HUES6 (cell line): ENCODE measurements around the gene RNPS1.

ENCODE experiments used
- H3K27ac ChIP-seq: 2 replicates; pipeline ENCODE4 v1.7.0; 2013; ENCODE audit warnings: low read depth, mild to moderate bottlenecking, low read length, inconsistent platforms
- H3K27me3 ChIP-seq: 2 replicates; pipeline ENCODE4 v1.6.1; 2013; ENCODE audit warnings: low read length; ENCODE audit not compliant: control insufficient read depth, insufficient read depth
- H3K36me3 ChIP-seq: 2 replicates; pipeline ENCODE4 v1.6.1; 2013; ENCODE audit warnings: low read length; ENCODE audit not compliant: control insufficient read depth, insufficient read depth
- H3K4me1 ChIP-seq: 2 replicates; pipeline ENCODE4 v1.6.1; 2013; ENCODE audit warnings: low read length; ENCODE audit not compliant: control insufficient read depth, insufficient read depth
- H3K4me3 ChIP-seq: 2 replicates; pipeline ENCODE4 v1.5.1; 2013; ENCODE audit warnings: low read depth, low read length
- H3K9ac ChIP-seq: one replicate; pipeline ENCODE4 v1.6.1; 2013; ENCODE audit warnings: mild to moderate bottlenecking, low read length
- H3K9me3 ChIP-seq: 2 replicates; pipeline ENCODE4 v1.6.1; 2013; ENCODE audit warnings: low read depth, low read length; ENCODE audit not compliant: control insufficient read depth, insufficient read depth

Gene RNPS1

GRCh38 chr16:2223221-2223941, 44.5 kb downstream of the RNPS1 start, which contains the start of gene E4F1:
Gene E4F1 (plus strand): TSS chr16:2223591. CDS start chr16:2223614, 23 bp downstream.
- H3K4me1 ChIP-seq: no peaks in the 10 kb centered on the region
- peaks cover 7% of the 10 kb centered on the region; the same call in 1 of the 2 replicates for H3K36me3 ChIP-seq
- peak within 1 kb of the TSS; percentile 80 for H3K27ac ChIP-seq
- H3K4me3 ChIP-seq: peak within 1 kb of the TSS; percentile 93
- H3K9me3 ChIP-seq: no peaks in the 10 kb centered on the region
- no peaks in the 10 kb centered on the region for H3K27me3 ChIP-seq
- H3K9ac ChIP-seq: peak within 1 kb of the TSS; percentile 93

- H3K36me3 ChIP-seq: peaks cover 21% of the 10 kb centered on the region
- no peaks in the 10 kb centered on the region for H3K9me3 ChIP-seq
Observed at GRCh38 chr16:2216330-2216729, 51.6 kb downstream of the RNPS1 start.

DNA sequence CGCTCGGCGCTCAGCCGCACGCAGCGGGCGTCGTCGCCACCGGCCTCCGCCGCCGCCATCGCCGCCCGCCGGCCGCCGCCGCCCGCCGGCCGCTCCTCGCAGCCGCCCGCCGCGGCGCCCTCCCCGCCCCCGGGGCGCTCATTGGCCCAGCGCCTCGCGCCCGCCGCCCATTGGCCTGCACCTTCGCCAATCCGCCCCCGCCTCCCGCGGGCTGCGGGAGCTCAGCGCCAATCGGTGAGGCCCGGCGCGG, 53.3 kb downstream of the RNPS1 start, which contains the start of gene PGP:
TSS of gene PGP (minus strand) at position 122 of the 250 bp plus-strand sequence. CDS start at position 59, 63 bp downstream.
- peaks cover 23% of the 10 kb centered on the region for H3K36me3 ChIP-seq
- H3K27me3 ChIP-seq: no peaks in the 10 kb centered on the region
- peaks cover 20% of the 10 kb centered on the region for H3K4me1 ChIP-seq
- peak within 1 kb of the TSS; percentile 91 for H3K27ac ChIP-seq
- H3K4me3 ChIP-seq: peak within 1 kb of the TSS; percentile 95
- no peaks in the 10 kb centered on the region for H3K9me3 ChIP-seq
- H3K9ac ChIP-seq: peak within 1 kb of the TSS; percentile 100

More at GRCh38 chr16:2216330-2216729, 51.6 kb downstream of the RNPS1 start:
- Histone ChIP-seq H3K27ac (no peak overlapping the region), H3K9ac (no peak overlapping the region), H3K4me3 (peak overlapping the region; percentile 47; the same call in 1 of the 2 replicates), H3K4me1 (peaks cover 14% of the 10 kb centered on the region), H3K27me3 (no peaks in the 10 kb centered on the region)

DNA sequence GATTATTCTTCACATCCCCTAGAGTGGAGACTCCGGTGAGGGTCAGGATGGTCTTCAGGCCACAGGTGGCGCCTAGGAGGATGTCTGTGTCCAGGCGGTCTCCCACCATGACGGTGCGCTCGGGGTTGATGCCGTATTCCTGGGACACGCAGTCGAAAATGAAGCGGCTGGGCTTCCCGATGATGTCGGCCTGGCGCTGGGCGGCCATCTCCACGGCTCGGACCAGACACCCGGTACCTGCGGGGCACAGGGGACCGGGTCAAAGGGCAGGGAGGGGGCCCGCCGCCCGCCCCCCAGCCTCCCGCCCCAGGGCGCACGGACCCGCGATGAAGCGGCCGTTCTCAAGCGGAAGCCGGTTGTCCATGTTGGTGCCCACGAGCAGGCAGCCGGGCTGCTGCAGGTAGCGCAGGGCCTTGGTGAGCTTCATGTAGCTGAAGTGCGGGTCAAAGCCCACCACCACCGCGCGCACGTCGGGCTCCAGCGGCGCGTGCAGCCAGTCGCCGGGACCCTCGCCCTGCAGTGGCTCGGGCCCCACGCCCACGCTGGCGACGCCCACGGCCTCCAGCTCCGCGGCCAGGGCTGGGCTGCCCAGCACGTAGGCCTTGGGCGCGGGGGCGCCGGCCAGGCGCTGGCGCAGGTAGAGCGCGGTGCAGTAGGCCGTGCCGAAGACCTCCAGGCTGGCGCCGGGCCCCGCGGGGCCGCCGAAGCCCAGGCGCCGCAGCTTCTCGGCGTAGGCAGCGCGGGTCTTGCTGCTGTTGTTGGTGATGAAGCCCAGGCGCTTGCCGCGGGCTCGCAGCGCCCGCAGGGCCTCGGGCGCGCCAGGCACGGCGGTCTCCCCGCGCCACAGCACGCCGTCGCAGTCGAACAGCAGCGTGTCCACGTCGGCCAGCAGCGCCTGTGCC, 53.9 kb downstream of the RNPS1 start:
- Histone ChIP-seq H3K4me3 (peak overlapping the region; percentile 95), H3K27ac (peak overlapping the region; percentile 62; the same call in 1 of the 2 replicates), H3K9me3 (no peaks in the 10 kb centered on the region), H3K9ac (peak overlapping the region; percentile 98), H3K4me1 (peaks cover 20% of the 10 kb centered on the region), H3K36me3 (peaks cover 29% of the 10 kb centered on the region), H3K27me3 (no peaks in the 10 kb centered on the region)

DNA sequence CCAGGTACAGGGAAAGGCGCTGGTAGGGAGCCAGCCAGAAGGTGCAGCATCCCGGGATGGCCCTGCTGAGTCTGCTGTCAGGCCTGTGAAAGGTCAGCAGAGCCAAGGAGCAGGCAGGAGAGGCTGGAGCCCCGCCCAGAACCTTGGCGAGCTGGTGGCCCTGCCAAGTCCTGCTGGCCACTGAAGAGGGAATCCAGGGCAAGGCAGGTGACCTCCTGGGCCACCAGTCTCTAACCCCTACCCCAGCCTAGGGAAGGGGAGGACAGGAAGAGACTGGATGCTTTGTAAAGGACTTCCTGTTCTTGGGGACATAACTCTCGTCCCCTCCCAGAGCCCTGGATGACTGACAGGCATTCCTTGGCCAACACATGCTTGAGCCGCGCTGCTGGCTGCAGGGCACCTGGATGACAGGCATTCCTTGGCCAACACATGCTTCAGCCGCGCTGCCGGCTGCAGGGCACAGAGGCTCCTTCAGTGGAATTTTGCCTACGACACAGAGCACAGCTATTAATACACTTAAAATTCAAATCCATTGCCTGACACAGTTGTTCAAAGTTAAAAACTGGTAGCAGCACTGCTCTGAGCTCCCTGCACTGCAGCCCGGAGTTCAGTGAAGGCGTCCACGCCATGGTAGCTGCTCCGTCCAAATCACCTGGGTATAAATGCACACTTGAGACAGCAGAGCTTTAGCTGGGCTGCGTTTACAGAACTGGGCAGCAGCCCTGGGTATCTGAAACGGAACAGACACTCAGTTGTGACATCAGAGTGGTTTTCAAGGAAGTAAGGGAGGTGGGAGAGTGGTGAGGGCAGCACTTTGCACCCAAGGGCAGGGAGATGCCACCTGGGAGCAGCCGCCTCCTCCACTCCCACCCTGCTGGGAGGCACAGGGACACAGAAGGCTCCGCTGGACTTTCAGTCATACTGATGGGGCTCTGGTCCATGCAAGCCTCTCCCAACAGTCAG, 55.3 kb downstream of the RNPS1 start:
- Histone ChIP-seq H3K4me3 (peak overlapping the region; percentile 95), H3K9me3 (no peaks in the 10 kb centered on the region), H3K27me3 (no peaks in the 10 kb centered on the region), H3K36me3 (peaks cover 43% of the 10 kb centered on the region), H3K4me1 (peaks cover 20% of the 10 kb centered on the region), H3K27ac (no peak overlapping the region), H3K9ac (no peak overlapping the region)

GRCh38 chr16:2211923-2212347, 56.0 kb downstream of the RNPS1 start:
- no peaks in the 10 kb centered on the region for H3K9me3 ChIP-seq
- H3K4me1 ChIP-seq: peaks cover 20% of the 10 kb centered on the region
- no peak overlapping the region for H3K4me3 ChIP-seq
- no peak overlapping the region for H3K9ac ChIP-seq
- peaks cover 50% of the 10 kb centered on the region for H3K36me3 ChIP-seq
- H3K27me3 ChIP-seq: no peaks in the 10 kb centered on the region
- H3K27ac ChIP-seq: no peak overlapping the region

DNA sequence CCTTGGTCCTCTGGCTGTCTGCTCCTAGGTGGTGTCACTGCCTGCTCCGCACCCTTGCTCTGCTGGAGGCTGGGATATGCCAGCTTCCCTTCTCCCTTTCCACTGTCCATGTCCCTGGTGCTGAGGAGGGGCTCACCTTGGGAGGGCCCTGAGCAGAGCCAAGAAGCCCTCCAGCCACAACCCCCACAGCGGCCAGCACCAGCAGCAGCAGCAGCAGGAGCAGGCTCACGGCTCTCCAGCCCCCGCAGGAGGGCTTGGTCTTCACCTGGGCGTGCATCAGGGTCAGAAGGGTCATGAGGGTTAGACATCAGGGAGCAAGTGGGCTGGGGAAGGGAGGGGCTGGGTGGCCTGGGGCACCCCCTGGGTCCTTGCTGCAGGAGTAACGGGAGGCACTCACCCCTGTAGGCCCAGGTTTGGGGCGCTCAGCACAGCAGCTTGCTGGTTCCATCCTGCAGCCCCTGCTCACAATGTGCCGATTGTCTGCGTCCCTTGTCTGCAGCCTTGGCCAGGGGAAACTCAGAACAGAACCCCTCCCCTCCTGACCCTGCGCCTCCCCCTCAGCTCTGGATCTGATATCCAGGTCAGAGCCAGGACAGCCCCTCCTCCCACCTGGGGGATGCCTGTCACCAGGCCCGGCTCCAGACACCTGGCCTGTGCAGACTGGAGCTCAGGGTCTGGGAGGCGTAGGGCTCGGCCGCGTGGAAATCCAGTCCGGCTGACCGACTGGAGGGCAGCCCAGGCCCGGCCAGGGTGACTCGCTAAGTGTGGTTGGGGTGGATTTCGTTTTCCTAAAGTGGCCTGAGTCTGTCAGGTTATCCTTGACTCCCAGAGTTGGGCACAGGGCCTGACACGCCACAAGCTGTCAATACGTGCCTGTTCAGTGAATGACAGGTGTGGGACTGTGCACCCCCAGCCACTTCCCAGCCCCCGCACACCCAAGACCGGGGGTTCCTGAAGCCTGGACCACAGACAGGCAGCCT, 57.2 kb downstream of the RNPS1 start, which contains the start of gene BRICD5:
TSS of gene BRICD5 (minus strand) at position 478 of the 980 bp plus-strand sequence. CDS start at position 448, 30 bp downstream.
- peaks cover 54% of the 10 kb centered on the region for H3K36me3 ChIP-seq
- H3K27me3 ChIP-seq: no peaks in the 10 kb centered on the region
- H3K9me3 ChIP-seq: no peaks in the 10 kb centered on the region
- H3K27ac ChIP-seq: no peak within 1 kb of the TSS
- H3K4me1 ChIP-seq: peaks cover 24% of the 10 kb centered on the region
- H3K9ac ChIP-seq: no peak within 1 kb of the TSS
- no peak within 1 kb of the TSS for H3K4me3 ChIP-seq

- peaks cover 24% of the 10 kb centered on the region for H3K4me1 ChIP-seq
- no peaks in the 10 kb centered on the region for H3K9me3 ChIP-seq
- H3K27me3 ChIP-seq: no peaks in the 10 kb centered on the region
- no peak overlapping the region for H3K4me3 ChIP-seq
- H3K36me3 ChIP-seq: peaks cover 54% of the 10 kb centered on the region
- H3K9ac ChIP-seq: no peak overlapping the region
- no peak overlapping the region for H3K27ac ChIP-seq
Observed at GRCh38 chr16:2210009-2210332, 58.0 kb downstream of the RNPS1 start.

DNA sequence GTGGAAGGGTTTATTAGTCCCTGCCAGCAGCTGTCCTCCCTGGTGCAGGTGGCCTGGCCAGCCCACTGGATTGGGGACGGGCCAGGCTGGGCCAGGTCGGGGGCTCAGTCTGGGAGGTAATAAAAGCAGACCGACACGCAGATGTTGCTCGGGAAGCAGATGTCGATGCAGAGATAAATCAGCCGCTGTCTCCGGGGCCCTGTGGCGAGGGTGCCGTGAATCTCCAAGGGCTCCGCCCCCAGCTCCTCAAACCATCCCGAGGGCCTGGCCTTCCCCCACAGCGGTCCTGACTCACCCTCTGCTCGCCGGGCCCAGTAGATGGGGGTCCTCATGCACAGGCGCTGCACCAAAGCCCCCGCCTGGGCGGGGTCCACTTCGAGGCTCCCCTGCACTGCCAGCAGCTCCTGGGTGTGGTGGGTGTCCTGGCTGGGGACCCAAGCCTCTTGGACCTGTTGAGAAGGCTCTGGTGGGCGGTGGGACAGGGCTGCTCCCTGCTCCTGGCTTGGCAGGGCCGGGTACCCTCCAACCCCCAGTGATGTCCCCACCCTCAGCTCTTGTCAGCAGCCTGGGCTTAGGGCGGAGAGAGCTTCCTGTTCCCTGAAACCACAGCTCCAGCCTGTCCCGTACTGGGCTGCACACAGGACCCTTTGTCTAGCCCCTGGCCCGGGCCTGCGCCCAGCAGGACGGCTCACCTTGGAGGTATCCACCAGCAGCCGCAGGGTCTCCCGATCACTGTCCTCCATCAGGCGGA, 58.5 kb downstream of the RNPS1 start:
- Histone ChIP-seq H3K27ac (no peak overlapping the region), H3K9ac (no peak overlapping the region), H3K36me3 (peaks cover 54% of the 10 kb centered on the region), H3K27me3 (no peaks in the 10 kb centered on the region), H3K9me3 (no peaks in the 10 kb centered on the region), H3K4me3 (no peak overlapping the region), H3K4me1 (peaks cover 24% of the 10 kb centered on the region)
